ENCODE results near the gene BTN1A1.

- no peak for TF ChIP-seq CTCF (IDR thresholded peaks at IDR 0.05 in 4 of 5, conservative IDR thresholded peaks at IDR 0.05 in 1 of 5)
- no peak for TF ChIP-seq POLR2A (IDR thresholded peaks at IDR 0.05)
Measured at GRCh38 chr6:26454631-26455030, 45.5 kb upstream of the BTN1A1 start.
